Epithelial cell of proximal tubule (primary cell): ENCODE data around the gene SPOP. TPM values are rescaled to one million over a fixed set of nuclear protein-coding genes. Genes with fewer than 3 reads are reported as not detected.

Experiments
- DNase-seq: peaks from one replicate; pipeline ENCODE4 v3.0.0-alpha.2; 2011; ENCODE audit warnings: low read depth
- H3K4me3 ChIP-seq: 2 replicates; pipeline ENCODE4 v1.5.1; 2011; ENCODE audit warnings: low read depth, mild to moderate bottlenecking, low read length
- total RNA-seq: library from RNA; depleted of rRNA; stranded (reverse); fragments of >200 nt; gene quantifications from 2 replicates; pipeline ENCODE4 v1.2.3, GENCODE V29; 2015
- TF ChIP-seq, protein P1 (sequence below): conservative IDR thresholded peaks from 2 replicates; pipeline ENCODE4 v1.5.1; 2012; ENCODE audit warnings: low read depth, mild to moderate bottlenecking, low read length

Gene SPOP
- total RNA-seq, 1 donor from 2014 or later = 26.2 TPM

DNA sequence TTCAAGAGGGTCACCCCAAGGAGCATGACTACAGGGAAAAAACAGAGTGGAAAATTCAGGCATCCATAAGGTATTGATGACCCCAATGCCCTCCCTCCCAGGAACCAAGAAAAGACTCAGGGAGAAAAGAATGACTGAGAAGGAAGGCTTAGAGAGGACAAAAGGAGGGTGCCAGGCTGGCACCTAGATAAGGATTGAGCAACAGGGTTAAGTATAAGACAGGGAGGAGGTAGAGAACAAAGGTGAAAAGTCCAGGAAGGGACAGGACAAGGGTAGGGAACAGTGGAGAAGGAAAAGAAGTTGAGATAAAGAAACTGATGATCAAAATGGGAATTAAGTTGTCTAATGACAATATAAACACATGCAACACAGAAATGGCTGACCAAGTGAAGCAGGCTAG lies 27.4 kb upstream of the SPOP start:
- no peak for DNase-seq
- TF ChIP-seq, protein P1, sequence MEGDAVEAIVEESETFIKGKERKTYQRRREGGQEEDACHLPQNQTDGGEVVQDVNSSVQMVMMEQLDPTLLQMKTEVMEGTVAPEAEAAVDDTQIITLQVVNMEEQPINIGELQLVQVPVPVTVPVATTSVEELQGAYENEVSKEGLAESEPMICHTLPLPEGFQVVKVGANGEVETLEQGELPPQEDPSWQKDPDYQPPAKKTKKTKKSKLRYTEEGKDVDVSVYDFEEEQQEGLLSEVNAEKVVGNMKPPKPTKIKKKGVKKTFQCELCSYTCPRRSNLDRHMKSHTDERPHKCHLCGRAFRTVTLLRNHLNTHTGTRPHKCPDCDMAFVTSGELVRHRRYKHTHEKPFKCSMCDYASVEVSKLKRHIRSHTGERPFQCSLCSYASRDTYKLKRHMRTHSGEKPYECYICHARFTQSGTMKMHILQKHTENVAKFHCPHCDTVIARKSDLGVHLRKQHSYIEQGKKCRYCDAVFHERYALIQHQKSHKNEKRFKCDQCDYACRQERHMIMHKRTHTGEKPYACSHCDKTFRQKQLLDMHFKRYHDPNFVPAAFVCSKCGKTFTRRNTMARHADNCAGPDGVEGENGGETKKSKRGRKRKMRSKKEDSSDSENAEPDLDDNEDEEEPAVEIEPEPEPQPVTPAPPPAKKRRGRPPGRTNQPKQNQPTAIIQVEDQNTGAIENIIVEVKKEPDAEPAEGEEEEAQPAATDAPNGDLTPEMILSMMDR = no peak
- no peak overlapping the region for H3K4me3 ChIP-seq

DNA sequence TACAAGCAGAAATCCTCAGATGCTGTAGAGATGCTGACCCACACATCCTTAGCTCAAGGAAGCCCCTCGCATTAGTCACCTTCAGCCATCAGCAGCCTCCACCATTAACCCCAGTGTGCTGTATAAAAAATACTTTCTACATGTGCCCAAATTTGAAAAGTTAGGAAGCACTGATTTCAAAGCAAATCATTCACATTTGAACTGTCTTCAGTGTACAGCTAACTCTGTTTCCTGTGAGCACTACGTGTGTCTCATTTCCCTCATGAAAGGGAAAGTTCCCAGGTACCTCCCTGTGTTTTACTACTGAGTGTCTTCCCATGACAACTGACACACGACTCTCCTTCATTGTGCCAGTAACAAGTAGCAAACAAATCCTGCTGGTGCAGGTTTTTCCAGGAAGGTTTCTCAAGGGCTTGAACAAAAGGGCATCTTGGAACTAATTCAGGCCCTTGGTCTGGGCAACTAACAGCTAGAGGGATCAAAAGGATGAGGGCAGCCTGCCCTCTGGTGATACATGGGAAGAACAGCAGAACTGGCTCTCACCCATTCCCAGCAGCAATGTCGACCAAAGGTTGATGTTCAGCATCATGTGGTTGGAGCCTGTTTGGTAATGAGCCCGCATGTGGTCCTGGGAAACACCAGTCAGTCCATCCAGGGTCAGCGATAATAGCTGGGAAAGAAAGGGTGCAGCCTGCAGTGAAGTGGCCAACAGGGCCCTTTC lies 25.8 kb upstream of the SPOP start:
- TF ChIP-seq, protein P1 = peak; percentile 82
- peak; percentile 46 for DNase-seq

DNA sequence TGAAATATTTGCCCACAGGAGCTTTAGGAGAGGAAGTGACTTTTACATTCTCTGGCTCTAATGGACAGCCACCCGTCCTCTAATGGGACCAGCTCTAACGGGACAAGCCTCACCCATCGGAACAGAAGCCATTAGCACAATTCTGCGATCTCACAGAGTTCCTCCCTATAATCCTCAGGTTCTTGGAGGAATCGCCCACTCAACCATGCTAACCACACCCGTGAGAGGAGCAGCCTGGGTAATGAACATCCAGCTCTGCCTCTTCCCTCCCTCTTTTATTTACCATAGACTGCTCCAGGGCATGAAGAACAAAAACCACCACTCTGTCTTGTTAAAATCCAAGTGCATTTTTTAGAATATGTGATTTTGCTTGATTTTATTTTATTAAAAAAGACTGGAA lies 23.1 kb upstream of the SPOP start:
- no peak overlapping the region for H3K4me3 ChIP-seq
- TF ChIP-seq, protein P1 = no peak
- DNase-seq = no peak

More for the DNA sequence above, 25.8 kb upstream of the SPOP start:
- H3K4me3 ChIP-seq = no peak overlapping the region

DNA sequence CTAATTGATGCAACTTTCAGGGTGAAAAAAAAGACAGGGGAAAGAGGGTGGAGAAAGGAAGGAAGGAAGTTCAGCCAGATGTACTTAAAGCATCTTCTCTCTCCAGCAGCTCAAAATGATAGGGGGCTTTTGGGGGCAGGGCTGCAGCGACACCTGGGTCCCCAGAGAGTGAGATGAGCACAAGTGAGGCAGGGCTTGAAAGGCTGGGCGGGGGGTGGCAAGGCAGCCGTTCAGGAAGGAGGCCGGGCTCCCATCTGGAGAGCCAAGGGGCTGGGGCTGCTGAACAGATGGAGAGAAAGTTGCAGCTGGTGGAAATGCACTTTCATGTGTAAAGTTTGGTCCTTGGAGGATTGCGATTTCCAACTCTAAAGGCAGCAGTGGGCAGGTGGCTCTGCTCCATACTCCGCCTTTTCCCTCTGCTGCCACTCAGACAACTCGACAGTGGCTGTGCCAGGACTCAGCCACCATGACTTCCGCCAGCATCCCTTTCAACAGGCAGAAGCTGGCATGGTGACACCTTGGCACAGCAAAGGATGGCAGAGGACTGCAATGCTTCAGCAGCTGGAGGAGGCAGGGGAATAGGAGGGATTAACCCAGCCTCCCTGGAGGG lies 22.2 kb upstream of the SPOP start:
- TF ChIP-seq, protein P1 = no peak
- DNase-seq = no peak
- no peak overlapping the region for H3K4me3 ChIP-seq

DNA sequence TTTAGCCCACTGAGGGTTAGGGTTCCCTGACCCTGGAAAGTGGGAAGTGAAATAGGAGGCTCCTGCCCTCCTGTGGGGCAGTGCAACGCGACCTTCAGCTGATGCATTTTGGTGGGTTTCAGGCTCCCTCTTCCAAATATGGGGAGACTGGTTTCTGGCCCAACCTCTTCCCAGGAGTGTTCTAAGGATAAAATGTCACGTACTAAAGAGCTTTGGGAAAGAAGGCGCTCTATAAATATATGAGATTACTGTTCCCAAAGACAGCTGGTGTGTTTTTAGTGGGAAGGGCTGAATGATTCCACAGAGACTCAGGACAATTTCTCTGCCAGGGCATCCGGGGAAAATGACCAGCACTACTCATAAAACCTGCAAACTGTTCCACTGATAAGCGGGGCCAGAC lies 20.1 kb upstream of the SPOP start:
- no peak for DNase-seq
- H3K4me3 ChIP-seq = no peak overlapping the region
- TF ChIP-seq, protein P1 = no peak

DNA sequence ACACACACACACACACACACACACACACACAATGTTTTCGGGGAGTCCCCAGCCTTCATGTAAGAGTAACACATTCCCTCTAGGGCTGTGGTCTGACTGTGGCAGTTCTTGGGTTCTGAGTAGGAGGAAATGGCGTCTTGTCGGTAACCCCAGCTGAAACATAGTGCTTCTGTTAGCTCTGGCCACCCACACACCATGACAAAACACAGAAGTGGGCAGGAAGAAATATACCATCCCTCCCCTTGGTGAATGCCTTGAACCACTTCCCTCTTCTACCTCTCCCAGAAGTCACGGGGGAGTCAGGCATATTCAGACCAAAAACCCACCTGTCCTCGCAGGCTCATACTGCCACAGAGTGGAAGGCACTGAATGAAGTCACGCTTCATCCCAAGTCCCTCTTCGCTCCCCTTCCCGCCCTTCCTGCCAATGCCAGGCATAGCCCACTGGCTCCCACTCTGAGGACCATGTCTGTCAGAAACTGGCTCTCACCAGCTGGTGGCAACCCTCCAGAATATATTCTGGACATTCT lies 18.4 kb upstream of the SPOP start:
- no peak overlapping the region for H3K4me3 ChIP-seq
- TF ChIP-seq, protein P1 = no peak
- DNase-seq = no peak
